Measurements from ENCODE around the gene TNRC6C.

The TNRC6C gene

DNA sequence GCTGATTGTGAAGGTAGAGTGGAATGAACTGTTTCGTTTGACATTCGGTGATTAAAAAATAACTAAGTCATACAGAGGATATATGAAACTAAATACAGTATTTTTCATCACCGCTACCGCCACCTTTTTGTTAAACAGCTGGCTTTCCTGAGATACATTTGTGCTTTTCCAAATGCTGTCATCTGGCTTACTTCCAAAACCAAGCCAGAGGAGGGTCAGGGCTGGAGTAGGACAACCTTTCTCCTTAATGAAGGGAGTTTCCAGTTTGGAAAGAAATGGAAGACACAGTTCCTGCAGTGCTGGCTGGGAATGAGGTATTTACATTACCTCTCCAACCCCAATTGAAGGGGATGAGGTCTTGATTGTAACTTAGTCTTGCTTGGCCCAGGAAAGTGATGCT is 3.2 kb downstream of the TNRC6C start:
- no peak overlapping the region for H2AFZ ChIP-seq (ENCODE audit: low read depth, low read length, severe bottlenecking)
- TF ChIP-seq CTCF (IDR thresholded peaks at IDR 0.05; ENCODE audit: insufficient read depth, low read length, poor library complexity, severe bottlenecking) (no peak), EZH2phosphoT487 (conservative IDR thresholded peaks at IDR 0.05; ENCODE audit: low read length) (no peak)
- no peak overlapping the region for H3K4me3 ChIP-seq (ENCODE audit: insufficient read depth, low read length, poor library complexity, severe bottlenecking)
- H4K20me1 ChIP-seq (ENCODE audit: low read depth, low read length), result no peaks in the 10 kb centered on the region
- no peaks in the 10 kb centered on the region for H3K9me3 ChIP-seq (ENCODE audit: insufficient read depth, low read length)
- H3K9me2 ChIP-seq (replicated peaks; ENCODE audit: insufficient read depth, low read length), result no peaks in the 10 kb centered on the region
- no peaks in the 10 kb centered on the region for H3K79me2 ChIP-seq (ENCODE audit: insufficient read depth, low read length)
- H3K4me2 ChIP-seq (ENCODE audit: low read depth, low read length, poor library complexity, severe bottlenecking), result no peak overlapping the region
- H3K36me3 ChIP-seq (ENCODE audit: low read length), result no peaks in the 10 kb centered on the region
- H3K27ac ChIP-seq (ENCODE audit: low read depth, low read length), result no peak overlapping the region
- H3K27me3 ChIP-seq (ENCODE audit: low read length), result no peaks in the 10 kb centered on the region
- H3F3A ChIP-seq (ENCODE audit: insufficient read depth), result no peaks in the 10 kb centered on the region
- no peak overlapping the region for H3K9ac ChIP-seq (ENCODE audit: low read length)

DNA sequence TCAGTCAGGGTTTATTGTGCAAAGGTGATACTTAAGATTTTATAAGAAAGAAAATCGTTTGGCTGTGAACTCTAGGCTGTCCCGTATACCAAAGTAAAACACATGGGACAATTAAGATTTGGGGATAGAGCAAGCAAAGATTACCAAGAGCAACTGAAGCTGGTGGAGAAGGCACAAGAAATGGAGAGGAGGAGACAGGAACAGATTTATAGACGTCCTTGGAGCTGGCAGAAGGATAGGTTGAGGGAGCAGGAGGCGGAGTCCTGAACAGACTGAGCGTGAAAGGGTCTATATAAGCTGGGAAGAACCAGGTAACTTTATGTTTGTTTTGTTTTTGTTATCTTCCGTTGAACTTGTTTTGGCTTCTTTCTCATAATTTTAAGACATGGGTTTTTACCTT is 3.8 kb downstream of the TNRC6C start:
- H3K4me2 ChIP-seq (ENCODE audit: low read depth, low read length, poor library complexity, severe bottlenecking), result no peak overlapping the region
- H3K9me2 ChIP-seq (replicated peaks; ENCODE audit: insufficient read depth, low read length), result no peaks in the 10 kb centered on the region
- no peak for TF ChIP-seq CTCF (IDR thresholded peaks at IDR 0.05; ENCODE audit: insufficient read depth, low read length, poor library complexity, severe bottlenecking)
- no peak for TF ChIP-seq EZH2phosphoT487 (conservative IDR thresholded peaks at IDR 0.05; ENCODE audit: low read length)
- no peaks in the 10 kb centered on the region for H4K20me1 ChIP-seq (ENCODE audit: low read depth, low read length)
- H3K36me3 ChIP-seq (ENCODE audit: low read length), result no peaks in the 10 kb centered on the region
- H3K27ac ChIP-seq (ENCODE audit: low read depth, low read length), result no peak overlapping the region
- H3K9me3 ChIP-seq (ENCODE audit: insufficient read depth, low read length), result no peaks in the 10 kb centered on the region
- no peaks in the 10 kb centered on the region for H3K27me3 ChIP-seq (ENCODE audit: low read length)
- H2AFZ ChIP-seq (ENCODE audit: low read depth, low read length, severe bottlenecking), result no peak overlapping the region
- no peak overlapping the region for H3K4me3 ChIP-seq (ENCODE audit: insufficient read depth, low read length, poor library complexity, severe bottlenecking)
- H3F3A ChIP-seq (ENCODE audit: insufficient read depth), result no peaks in the 10 kb centered on the region
- no peak overlapping the region for H3K9ac ChIP-seq (ENCODE audit: low read length)
- no peaks in the 10 kb centered on the region for H3K79me2 ChIP-seq (ENCODE audit: insufficient read depth, low read length)

DNA sequence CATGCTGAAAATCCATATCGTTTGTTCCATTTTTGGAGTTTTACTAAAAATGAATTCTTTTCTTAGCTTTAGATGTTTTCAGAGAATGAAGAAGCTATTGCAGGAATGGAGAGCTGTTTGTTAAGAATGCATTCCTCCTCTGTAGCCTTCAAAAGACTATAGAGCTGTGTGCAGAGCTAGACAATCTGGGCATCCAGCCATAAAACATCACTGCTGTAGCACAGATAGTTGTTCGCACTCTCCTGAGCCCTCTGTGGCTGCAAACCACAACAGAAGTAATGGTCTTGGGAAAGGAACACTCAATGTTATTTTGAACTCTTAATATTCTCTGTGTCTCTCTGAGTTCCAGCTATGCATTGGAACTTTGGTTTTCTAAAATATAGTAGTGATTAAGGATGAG is 4.9 kb downstream of the TNRC6C start:
- no peak for TF ChIP-seq CTCF (IDR thresholded peaks at IDR 0.05; ENCODE audit: insufficient read depth, low read length, poor library complexity, severe bottlenecking)
- no peak for TF ChIP-seq EZH2phosphoT487 (conservative IDR thresholded peaks at IDR 0.05; ENCODE audit: low read length)
- Histone ChIP-seq H3K27me3 (ENCODE audit: low read length) (no peaks in the 10 kb centered on the region), H3K4me3 (ENCODE audit: insufficient read depth, low read length, poor library complexity, severe bottlenecking) (no peak overlapping the region), H3K9ac (ENCODE audit: low read length) (no peak overlapping the region), H3K79me2 (ENCODE audit: insufficient read depth, low read length) (no peaks in the 10 kb centered on the region), H3K4me2 (ENCODE audit: low read depth, low read length, poor library complexity, severe bottlenecking) (no peak overlapping the region), H3K36me3 (ENCODE audit: low read length) (no peaks in the 10 kb centered on the region), H3F3A (ENCODE audit: insufficient read depth) (no peaks in the 10 kb centered on the region), H4K20me1 (ENCODE audit: low read depth, low read length) (no peaks in the 10 kb centered on the region), H3K9me2 (replicated peaks; ENCODE audit: insufficient read depth, low read length) (no peaks in the 10 kb centered on the region), H3K9me3 (ENCODE audit: insufficient read depth, low read length) (no peaks in the 10 kb centered on the region), H2AFZ (ENCODE audit: low read depth, low read length, severe bottlenecking) (no peak overlapping the region), H3K27ac (ENCODE audit: low read depth, low read length) (no peak overlapping the region)

DNA sequence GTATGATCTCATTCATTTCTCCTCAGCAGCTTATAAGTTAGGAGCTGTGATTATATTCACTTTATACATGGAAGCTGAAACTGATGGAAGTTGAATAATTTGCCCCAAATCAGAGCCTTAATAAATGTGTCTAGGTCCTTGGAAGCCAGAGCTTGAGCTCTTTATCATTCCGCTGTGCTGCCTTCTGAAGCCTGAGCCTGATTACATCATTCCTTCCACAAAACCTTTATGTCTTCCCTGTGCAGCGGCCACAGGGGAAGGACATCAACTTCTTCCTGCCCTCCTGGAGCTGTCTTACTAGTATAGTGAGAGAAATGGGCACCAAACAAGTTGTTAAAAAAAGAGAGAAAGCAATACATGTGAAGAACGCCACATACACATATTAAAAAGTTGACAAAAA is 6.8 kb downstream of the TNRC6C start:
- H3F3A ChIP-seq (ENCODE audit: insufficient read depth), result no peaks in the 10 kb centered on the region
- no peak overlapping the region for H3K27ac ChIP-seq (ENCODE audit: low read depth, low read length)
- H3K9me3 ChIP-seq (ENCODE audit: insufficient read depth, low read length), result no peaks in the 10 kb centered on the region
- no peak for TF ChIP-seq EZH2phosphoT487 (conservative IDR thresholded peaks at IDR 0.05; ENCODE audit: low read length)
- no peak for TF ChIP-seq CTCF (IDR thresholded peaks at IDR 0.05; ENCODE audit: insufficient read depth, low read length, poor library complexity, severe bottlenecking)
- H3K27me3 ChIP-seq (ENCODE audit: low read length), result no peaks in the 10 kb centered on the region
- H2AFZ ChIP-seq (ENCODE audit: low read depth, low read length, severe bottlenecking), result no peak overlapping the region
- H3K9ac ChIP-seq (ENCODE audit: low read length), result no peak overlapping the region
- H3K36me3 ChIP-seq (ENCODE audit: low read length), result no peaks in the 10 kb centered on the region
- H3K4me2 ChIP-seq (ENCODE audit: low read depth, low read length, poor library complexity, severe bottlenecking), result no peak overlapping the region
- no peaks in the 10 kb centered on the region for H3K9me2 ChIP-seq (replicated peaks; ENCODE audit: insufficient read depth, low read length)
- H3K4me3 ChIP-seq (ENCODE audit: insufficient read depth, low read length, poor library complexity, severe bottlenecking), result no peak overlapping the region
- H4K20me1 ChIP-seq (ENCODE audit: low read depth, low read length), result no peaks in the 10 kb centered on the region
- H3K79me2 ChIP-seq (ENCODE audit: insufficient read depth, low read length), result no peaks in the 10 kb centered on the region

All from SU-DHL-6 (cell line).